Activated T-cell treated with anti-CD3 and anti-CD28 coated beads, Interleukin-2, amount 50 U/mL, for 1 hour (primary cell): ENCODE data around the gene UNC119B.
"Not testable (repeated sequence)": the region's sequence is repeated elsewhere in the genome, so short reads cannot be mapped to it uniquely, and the experiment has no call there.

Source experiments
- DNase-seq: peaks from one replicate; pipeline ENCODE4 v3.0.0-alpha.2; 2020

UNC119B gene

GRCh38 chr12:120720234-120720986 lies 10.2 kb downstream of the UNC119B start:
- no peak for DNase-seq

GRCh38 chr12:120720987-120721801 lies 10.9 kb downstream of the UNC119B start:
- no peak for DNase-seq

DNA sequence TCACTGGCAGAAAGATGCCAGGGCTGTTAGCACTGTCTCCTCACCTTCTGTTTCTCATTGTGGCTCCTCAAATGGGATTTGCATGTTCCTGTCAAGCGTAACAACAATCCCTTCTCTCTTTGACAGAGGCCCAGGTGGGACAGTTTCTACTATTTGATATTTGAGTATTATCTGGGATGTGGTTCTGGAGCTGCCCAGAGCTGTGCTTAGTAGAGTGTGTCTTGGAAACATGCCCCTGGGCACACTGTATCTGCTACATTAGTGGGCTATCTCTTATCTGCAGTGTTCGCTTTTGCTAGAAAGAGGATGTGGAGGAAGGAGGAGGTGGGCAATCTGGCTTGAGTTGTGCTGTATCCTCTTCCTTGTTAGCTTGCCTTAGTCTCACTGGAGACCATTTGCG lies 11.6 kb downstream of the UNC119B start:
- DNase-seq, result no peak

- no peak for DNase-seq
Observed at GRCh38 chr12:120722784-120723183, 12.5 kb downstream of the UNC119B start.

- DNase-seq, result no peak
Observed at GRCh38 chr12:120724720-120725119, 14.5 kb downstream of the UNC119B start.

- DNase-seq, result no peak
Observed at GRCh38 chr12:120725151-120725658, 14.9 kb downstream of the UNC119B start.

- peak; percentile 92 for DNase-seq
Observed at GRCh38 chr12:120725659-120726509, 15.6 kb downstream of the UNC119B start, which contains the start of gene ACADS. Gene ACADS, plus strand, starts transcription at chr12:120725826. Its CDS starts 60 bp downstream, at chr12:120725886.

DNA sequence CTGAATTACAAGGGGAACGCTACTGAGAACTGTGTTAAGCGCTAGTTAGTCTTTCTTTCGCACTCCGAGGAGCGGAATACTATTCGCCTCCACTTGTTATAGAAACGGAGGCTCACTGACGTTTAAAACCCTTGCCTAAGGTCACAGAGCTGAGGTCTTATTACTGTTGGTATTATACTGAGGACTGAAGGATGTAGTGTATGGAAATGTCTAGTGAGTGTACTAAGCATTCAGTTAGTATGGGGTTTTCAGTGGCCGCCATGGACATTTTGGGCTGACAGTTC lies 16.2 kb downstream of the UNC119B start:
- no peak for DNase-seq

DNA sequence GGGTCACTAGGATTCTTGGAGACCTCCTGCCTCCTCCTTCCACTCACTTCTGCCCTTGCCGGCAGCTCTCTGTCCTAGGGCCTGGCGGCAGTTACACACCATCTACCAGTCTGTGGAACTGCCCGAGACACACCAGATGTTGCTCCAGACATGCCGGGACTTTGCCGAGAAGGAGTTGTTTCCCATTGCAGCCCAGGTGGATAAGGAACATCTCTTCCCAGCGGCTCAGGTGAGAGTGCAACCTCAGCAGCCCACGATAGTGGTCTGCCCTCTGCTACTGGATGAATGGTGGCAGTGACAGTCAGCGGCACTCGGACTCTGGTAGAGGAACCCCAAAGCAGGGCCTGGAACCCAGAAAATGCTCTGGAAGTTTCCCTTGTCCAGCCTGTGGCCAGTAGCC lies 16.7 kb downstream of the UNC119B start:
- no peak for DNase-seq

DNA sequence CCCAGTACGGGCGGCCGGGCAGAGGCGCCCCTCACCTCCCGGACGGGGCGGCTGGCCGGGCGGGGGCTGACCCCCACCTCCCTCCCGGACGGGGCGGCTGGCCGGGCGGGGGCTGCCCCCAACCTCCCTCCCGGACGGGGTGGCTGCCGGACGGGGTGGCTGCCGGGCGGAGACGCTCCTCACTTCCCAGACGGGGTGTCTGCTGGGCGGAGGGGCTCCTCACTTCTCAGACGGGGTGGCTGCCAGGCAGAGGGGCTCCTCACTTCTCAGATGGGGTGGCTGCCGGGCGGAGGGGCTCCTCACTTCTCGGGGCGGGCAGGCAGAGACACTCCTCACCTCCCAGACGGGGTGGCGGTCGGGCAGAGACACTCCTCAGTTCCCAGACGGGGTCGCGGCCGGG lies 21.9 kb downstream of the UNC119B start:
- not testable (repeated sequence) for DNase-seq

DNA sequence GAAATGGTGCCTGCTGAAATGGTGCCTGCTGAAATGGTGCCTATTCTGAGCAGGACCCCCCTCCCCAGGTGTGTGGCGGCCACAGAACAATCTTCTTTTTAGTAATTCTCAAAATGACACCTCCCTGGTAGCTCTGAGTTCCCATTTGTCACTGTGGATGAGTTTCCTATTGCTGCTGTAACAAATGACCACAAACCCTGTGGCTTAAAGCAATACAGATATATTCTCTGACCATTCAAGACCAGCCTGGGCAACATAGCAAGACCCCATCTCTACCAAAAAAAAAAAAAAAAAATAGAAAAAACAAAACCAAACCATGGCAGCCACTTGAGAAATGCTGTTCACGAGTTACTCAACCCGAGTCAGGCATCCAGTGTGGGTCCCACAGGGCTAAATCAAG lies 23.3 kb downstream of the UNC119B start:
- no peak for DNase-seq

DNA sequence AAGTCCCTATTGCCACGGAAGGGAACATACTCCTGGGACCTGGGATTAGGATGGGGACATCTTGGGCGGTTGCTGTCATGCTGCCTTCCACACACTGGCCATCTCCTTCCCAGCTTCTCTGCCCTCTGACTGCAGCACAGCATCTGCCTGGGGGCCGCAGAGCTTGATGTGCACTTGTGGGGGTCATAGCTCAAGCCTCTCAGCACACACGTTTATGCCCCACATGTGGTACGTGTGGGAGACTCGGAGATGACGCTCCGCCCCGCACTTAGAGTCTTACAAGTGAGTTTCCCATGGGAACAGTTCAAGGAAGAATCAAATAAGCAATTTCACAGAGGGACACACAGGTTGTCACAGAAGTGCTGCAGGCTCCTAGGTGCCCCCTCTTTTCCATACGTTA lies 24.0 kb downstream of the UNC119B start:
- no peak for DNase-seq

- DNase-seq, result no peak
Observed at GRCh38 chr12:120735181-120735580, 24.9 kb downstream of the UNC119B start.

GRCh38 chr12:120736404-120737331 lies 26.4 kb downstream of the UNC119B start:
- no peak for DNase-seq

DNA sequence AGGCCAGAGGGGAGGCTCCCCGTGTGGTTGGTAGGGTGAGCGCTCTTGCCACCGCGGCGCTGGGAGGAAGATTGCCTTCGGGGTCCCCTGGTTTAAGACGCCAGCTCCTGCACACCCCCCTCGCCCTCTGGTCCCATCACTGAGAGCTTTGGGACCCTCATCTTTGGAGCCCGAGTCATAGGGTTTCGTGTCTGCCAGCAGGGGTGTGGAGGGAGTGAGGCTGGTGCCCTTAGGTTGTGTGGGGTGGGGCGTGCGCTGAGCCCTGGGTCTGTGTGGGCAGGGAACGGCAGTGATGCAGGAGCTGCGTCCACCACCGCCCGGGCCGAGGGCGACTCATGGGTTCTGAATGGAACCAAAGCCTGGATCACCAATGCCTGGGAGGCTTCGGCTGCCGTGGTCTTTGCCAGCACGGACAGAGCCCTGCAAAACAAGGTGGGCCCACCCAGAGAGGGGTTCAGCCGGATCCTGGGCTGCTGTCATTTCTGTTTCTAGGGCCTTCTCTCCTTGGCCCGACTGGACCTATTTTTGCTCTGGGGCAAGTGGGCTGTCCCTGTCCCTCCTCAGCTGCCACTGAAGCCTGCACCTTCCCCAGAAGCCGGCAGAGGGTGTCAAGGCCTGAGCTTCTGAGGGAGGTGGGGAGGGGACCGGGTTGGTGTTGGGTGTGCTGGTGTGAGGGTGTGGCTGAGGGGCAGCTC lies 27.4 kb downstream of the UNC119B start:
- no peak for DNase-seq

DNA sequence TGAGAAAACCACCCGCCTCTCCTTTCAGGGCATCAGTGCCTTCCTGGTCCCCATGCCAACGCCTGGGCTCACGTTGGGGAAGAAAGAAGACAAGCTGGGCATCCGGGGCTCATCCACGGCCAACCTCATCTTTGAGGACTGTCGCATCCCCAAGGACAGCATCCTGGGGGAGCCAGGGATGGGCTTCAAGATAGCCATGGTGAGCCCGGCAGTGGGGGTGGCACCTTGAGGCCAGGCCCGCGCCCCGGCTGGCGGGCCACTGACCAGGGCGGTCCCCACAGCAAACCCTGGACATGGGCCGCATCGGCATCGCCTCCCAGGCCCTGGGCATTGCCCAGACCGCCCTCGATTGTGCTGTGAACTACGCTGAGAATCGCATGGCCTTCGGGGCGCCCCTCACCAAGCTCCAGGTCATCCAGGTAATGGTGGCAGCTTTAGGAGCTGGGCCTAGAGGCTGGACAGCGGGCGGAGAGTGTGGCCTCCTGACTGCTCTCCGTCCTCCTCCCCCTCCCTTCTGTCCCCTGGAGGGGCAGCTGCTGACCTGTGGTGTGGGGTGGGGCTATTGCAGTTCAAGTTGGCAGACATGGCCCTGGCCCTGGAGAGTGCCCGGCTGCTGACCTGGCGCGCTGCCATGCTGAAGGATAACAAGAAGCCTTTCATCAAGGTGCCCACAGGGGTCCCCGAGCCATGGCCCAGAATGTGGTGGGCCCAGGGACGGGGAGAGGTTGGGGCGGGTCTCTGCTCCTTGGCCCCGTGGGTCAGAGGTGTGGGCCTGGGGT lies 28.2 kb downstream of the UNC119B start:
- DNase-seq, result no peak

- DNase-seq, result no peak
Observed at GRCh38 chr12:120739031-120739762, 28.9 kb downstream of the UNC119B start.

DNA sequence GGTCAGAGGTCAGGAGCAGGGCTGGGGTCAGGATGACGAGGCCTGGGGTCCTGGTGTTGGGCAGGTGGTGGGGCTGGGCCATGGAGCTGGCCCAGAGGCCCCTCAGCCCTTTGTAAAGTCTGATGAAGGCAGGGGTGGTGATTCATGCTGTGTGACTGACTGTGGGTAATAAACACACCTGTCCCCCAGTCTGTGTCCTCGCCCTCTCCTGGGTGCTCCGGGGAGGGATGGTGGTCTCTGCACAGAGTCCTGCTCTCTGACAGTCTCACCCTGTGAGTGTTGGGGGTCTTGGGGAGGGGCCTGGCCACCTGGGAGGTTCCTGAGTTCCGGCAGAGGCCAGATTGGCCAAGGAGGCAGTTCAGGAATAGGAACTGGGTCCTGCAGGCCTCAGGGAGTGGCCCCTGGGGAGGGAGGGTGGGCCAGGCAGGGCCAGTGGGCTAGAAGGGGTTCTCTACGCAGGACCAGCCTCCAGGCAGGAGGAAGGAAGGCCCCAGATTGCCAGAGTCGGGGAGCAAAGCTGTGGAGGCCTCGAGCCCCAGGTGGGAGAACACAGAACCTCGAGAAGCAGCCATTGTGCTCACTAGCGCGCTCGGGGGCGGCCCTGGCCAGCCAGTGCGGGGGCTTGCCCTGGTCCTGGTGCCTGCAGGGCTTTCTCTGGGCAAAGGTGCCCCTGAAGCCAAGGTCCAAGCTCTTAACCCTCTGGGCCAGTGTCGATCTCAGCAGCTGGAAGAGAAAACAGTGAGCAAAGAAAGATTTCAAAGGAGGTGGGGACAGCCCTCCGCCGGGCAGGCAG lies 29.8 kb downstream of the UNC119B start:
- no peak for DNase-seq

DNA sequence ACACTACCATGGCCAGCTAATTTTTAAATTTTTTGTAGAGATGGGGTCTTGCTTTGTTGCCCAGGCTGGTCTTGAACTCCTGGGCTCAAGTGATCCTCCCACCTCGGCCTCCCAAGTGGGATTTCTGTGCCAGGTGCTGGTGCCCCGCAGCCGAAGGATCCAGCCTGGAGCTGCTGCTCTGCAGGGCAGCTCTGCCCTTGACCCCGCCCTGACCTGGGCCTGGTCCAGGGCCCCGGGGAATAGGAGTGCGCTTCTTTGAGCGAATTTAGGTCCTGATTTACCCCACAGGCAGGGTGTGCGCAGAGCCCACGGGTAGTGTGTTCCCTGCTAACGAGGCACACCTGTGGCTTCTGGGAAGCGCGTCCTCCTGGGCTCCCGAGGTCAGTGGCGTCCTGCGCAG lies 30.6 kb downstream of the UNC119B start:
- DNase-seq, result no peak
